GM04503 (cell line): Measurements from ENCODE around the gene OBSCN.

Experiments
- DNase-seq: peaks from one replicate; pipeline ENCODE4 v3.0.0-alpha.2; 2012; ENCODE audit warnings: low read depth

OBSCN gene

GRCh38 chr1:228325267-228325666, 117.4 kb downstream of the OBSCN start:
- DNase-seq, result no peak

- no peak for DNase-seq
These were observed 122.0 kb downstream of the OBSCN start for GRCh38 chr1:228329887-228330286.

GRCh38 chr1:228332797-228333738, 125.2 kb downstream of the OBSCN start:
- DNase-seq, result no peak

GRCh38 chr1:228333739-228334115, 125.9 kb downstream of the OBSCN start:
- DNase-seq, result no peak

GRCh38 chr1:228334226-228334935, 126.5 kb downstream of the OBSCN start:
- no peak for DNase-seq

GRCh38 chr1:228334954-228335353, 127.1 kb downstream of the OBSCN start:
- no peak for DNase-seq

GRCh38 chr1:228335406-228336307, 127.8 kb downstream of the OBSCN start:
- DNase-seq, result no peak

GRCh38 chr1:228336308-228337030, 128.6 kb downstream of the OBSCN start:
- DNase-seq, result no peak

- DNase-seq, result no peak
These were observed 129.3 kb downstream of the OBSCN start for GRCh38 chr1:228337031-228337564.

- no peak for DNase-seq
These were observed 130.1 kb downstream of the OBSCN start for GRCh38 chr1:228337711-228338520.

- no peak for DNase-seq
These were observed 130.7 kb downstream of the OBSCN start for GRCh38 chr1:228338521-228339051.

- no peak for DNase-seq
These were observed 131.3 kb downstream of the OBSCN start for GRCh38 chr1:228339059-228339704.

- no peak for DNase-seq
These were observed 132.2 kb downstream of the OBSCN start for GRCh38 chr1:228339766-228340685.

GRCh38 chr1:228340686-228341449, 133.0 kb downstream of the OBSCN start:
- no peak for DNase-seq

- no peak for DNase-seq
These were observed 133.6 kb downstream of the OBSCN start for GRCh38 chr1:228341450-228341813.

- DNase-seq, result no peak
These were observed 134.2 kb downstream of the OBSCN start for GRCh38 chr1:228341814-228342626.
